GM12874 (cell line): Measurements from ENCODE around the gene ZMYND8.

Experiments
- CTCF ChIP-seq: IDR thresholded peaks from 2 replicates; pipeline ENCODE4 v1.5.1; 2011; ENCODE audit warnings: low read depth, mild to moderate bottlenecking, control low read depth, low read length, moderate library complexity; ENCODE audit not compliant: insufficient read depth

The ZMYND8 gene

DNA sequence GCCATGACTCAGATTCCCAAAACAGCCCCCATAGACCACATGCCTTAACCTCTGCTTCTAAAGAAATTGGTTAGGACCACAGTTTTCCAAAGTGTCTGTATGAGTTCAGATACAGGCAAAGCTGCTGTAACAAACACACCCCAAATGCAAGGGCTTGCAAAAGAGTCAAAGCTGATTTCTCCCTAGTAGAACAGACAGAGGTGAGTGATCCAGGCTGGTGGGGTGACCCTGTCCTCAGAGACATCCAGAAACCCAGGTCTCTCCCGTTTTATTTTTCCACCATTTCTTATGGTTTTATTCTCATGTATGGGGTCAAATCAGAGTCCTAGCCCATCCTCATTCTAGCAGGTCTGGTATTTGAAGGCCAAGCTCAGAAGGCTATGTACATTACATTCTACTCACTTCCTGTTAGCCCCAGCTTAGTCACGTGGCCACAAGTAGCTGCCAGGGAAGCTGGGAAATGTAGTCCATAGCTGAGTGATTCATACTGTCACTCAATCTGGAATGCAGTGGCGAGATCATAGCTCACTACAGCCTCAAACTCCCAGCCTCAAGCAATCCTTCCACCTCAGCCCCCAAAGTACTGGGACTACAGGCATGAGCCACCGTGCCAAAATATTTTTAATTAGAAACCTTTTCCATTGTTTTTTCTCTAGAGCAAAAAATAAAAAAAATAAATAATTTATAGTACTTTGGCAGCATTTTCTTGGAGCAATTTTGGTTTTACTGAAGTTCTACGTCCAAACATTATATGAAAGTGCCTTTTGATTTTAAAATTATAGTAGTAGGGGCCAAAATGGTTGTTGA, 175.2 kb downstream of the ZMYND8 start:
- TF ChIP-seq CTCF: no peak

GRCh38 chr20:47179267-47179666, 177.2 kb downstream of the ZMYND8 start:
- no peak for TF ChIP-seq CTCF

DNA sequence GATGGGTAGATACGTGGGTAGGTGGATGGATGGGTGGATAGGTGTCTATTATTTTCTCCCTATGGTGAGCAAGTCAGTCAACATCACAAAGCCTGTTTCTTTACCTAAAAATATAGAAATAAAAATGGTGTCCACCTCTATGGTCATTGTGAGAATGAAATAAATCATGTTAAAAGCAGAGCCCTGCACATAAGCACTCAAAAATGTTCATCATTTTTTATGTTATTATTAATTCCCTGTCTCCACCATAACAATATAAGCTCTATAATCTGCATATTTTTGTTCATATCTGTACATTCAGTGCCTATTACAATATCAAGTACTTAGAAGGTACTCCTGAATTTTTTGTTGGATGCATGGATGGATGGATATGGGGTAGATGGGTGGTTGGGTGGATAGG, 177.6 kb downstream of the ZMYND8 start:
- TF ChIP-seq CTCF: no peak

DNA sequence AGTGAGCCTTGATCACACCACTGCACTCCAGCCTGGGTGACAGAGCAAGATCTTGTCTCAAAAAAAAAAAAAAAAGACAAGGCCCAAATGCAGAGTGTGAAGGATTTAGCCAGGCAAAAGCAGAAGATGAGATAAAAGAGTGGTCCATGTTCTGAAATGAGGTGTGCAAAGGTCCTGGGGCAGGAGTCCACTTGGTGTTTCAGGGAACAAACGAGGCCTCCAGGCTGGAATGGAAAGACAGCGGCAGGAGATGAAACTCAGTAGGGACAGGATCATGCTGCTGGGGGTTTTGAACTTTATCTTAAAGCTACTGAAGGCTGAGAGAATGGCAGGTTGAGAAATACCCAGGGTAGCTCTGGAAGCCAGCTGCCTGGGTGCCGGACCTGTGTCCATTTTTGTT, 178.2 kb downstream of the ZMYND8 start:
- TF ChIP-seq CTCF: no peak

GRCh38 chr20:47175493-47175892, 181.0 kb downstream of the ZMYND8 start:
- TF ChIP-seq CTCF: no peak

DNA sequence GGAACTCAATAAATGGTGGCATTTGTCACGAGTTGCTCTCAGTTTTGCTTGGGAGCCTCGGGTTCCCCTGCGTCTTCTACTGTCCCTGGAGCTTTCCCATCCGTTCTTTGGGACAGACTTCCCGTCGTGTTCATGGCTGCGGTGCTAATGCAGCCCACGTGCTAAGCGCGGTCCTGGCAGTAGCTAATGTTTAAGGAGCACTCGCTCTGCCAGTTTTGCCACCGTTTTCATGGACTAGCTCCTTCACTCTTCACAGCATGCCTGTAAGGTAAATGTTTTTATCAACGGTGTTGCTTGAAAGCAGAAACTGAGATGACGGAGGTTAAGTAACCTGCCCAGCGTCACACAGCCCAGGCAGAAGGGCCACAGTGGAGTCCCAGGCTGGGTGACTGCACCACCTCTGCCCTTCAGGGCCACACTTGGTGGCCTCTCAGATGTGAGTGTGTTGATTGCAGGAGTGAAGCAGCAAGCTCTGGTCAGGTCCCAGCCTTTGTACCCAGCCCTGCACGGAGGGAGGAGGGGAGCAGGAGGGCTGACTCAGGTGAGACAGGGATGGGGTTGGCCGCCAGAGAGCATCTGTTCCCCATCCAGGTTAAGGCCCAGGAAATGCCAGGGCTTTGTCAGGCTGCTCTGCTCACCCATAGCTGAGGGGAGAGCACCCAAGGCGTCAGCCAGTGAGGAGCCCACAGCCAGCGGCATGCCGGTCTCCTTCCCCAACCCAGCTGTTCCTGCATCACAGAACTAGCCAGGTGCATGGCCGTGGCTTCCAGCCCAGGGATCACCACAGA, 181.8 kb downstream of the ZMYND8 start:
- TF ChIP-seq CTCF: no peak

DNA sequence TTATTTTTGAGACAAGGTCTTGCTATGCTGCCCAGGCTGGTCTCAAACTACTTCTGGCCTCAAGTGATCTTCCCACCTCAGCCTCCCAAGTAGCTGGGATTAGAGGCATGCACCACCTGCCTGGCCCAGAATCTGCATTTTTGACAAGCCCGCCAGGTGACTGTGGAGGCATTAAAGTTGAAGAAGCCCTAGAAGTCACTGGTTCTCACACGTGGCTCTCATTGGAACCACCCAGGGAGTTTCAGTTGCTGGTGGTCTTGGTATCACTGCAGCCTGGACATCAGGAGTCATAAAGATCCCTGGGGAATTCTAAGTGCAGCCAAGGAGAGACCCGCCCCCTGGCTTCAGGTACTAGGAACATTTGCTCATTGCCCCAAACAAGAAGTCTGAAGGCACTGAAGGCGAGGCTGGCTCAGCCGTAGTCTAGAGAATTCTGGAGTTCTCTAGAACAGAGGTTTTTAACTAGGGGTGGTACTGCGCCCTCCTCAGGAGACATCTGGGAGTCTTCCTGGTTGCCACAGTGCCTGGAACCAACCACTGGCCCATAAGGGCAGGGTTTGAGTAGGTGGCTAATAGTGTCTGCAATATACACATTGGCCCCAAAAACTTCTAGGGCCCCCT, 182.8 kb downstream of the ZMYND8 start:
- TF ChIP-seq CTCF: no peak
